NCI-H1417 (cell line): ENCODE results near the gene SORCS3.

ENCODE experiments used
- DNase-seq, 3 experiments: peaks; one replicate each; lab custom pipeline; 2025; lab: John Stamatoyannopoulos, UW

The SORCS3 gene

DNA sequence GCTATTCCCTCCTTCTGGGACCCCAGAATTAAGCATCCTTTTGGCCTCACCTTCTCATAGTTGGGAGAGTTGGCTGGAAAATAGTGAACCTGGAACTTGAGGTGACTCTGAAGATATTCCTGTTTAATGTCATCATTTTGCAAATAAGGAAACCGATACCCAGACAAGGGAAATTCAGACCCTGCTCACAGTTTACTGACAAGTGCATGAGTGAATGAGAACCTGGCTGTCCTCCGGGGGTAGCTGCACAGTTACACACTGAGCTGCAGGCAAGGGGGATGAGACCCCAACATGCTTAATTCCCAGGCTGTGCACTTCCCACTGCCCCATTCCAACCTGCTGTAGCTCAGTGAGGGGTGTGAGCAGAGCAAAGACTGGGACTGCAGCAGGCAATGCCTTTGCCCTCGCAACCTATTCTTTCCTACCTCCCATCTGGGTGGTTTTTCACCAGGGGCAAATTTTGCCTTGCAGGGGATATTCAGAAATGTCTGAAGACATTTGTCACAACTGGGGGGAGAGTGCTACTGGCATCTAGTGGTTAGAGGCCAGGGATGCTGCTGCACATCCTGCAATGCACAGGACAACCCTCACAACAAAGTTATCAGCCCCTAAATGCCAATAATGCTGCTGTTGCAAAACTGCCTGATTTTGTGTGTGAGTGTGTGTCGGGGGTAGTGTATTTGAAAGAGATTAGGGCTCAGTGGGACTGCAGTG, 136.2 kb downstream of the SORCS3 start:
- peak in 1 of 3 experiments; percentile 17 for DNase-seq

DNA sequence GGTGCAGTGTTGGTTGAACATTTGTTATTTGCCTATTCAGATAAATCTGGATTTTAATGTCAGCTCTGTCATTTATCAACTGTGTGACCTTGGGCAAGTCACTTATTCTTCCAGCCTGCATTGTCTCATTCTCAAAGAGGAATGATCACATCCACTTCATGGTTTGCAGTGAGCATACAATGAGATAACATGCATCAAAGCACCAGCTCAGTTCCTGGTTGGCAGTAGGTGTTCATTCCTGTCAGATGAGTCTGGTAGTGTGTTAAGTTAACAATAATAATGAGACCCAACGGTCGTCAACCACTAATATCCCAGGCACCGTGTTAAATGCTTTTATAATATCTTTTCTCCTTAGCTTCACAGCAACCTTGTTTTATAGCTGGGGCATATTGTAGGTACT, 137.3 kb downstream of the SORCS3 start:
- DNase-seq: no peak

- no peak for DNase-seq
These were observed 138.6 kb downstream of the SORCS3 start for GRCh38 chr10:104779701-104780100.

DNA sequence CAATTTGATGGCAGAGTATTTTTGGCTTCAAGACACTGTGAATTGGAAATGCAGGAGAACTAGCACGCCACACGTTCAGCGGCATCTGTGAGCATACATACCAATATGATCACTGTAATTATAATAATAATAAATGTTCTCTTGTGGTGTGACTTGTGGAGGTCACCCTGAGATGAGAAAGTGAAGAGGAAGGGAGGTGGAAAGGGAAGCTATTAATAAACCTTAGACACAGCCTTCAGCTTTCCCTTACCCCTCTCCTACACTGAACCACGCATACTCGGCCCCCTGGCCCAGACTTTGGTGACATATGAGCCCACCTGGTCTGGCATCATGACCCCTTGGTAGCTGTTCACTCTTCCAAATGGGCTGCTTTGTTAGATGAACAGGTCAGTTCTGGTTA, 139.1 kb downstream of the SORCS3 start:
- DNase-seq: no peak

DNA sequence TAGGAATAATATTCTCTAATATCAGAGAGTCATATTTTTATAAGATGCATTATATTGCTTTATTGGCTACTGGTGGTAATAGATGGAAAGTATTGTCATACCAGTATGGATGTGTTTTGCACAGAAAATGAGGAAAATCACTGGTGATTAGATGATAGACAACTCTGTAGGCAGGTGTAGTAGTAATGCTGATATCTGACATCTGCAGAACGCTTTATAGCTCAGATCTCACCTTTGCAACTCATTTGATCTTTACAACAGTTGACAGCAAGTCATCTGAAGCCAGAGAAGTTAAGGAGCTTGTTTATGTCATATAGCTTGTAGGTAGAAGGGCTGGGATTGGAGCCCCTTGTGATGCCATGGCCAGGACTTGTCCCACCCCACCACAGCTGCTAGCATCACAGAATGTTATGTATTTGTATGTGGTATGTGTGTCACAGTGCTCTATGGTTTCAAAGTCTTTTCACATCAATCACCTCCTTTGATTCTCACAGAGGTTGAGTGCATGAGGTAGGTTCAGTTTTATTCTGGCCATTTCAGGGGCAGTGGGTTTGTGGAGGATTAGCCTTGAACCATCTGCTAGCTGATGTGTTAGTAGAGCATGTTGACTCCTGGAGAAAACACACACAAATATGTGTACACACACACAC, 140.0 kb downstream of the SORCS3 start:
- DNase-seq: no peak

GRCh38 chr10:104784452-104784851, 143.4 kb downstream of the SORCS3 start:
- no peak for DNase-seq

GRCh38 chr10:104791471-104791870, 150.4 kb downstream of the SORCS3 start:
- no peak for DNase-seq

GRCh38 chr10:104795411-104795810, 154.3 kb downstream of the SORCS3 start:
- no peak for DNase-seq

DNA sequence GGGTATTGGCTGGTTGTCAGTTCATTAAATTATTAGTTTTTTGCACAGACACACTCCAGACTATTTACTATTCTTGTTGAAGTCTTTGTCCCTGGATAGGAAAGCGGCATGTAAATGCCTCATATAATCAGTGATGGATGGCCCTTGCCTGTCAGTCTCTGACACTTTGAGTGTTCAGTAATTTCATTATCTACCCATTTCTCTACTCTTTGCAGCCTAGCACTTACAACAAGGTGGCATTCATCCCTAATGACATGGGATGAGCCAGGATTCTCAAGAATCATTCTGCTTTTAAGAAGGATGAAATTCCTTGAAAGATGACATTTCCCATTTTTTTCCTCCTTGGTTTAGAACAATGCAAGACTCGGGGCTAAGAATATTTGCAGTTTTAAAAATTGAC, 155.7 kb downstream of the SORCS3 start:
- peak in 2 of 3 experiments; percentile 13 to 52 for DNase-seq

GRCh38 chr10:104802941-104803340, 161.9 kb downstream of the SORCS3 start:
- DNase-seq: no peak

DNA sequence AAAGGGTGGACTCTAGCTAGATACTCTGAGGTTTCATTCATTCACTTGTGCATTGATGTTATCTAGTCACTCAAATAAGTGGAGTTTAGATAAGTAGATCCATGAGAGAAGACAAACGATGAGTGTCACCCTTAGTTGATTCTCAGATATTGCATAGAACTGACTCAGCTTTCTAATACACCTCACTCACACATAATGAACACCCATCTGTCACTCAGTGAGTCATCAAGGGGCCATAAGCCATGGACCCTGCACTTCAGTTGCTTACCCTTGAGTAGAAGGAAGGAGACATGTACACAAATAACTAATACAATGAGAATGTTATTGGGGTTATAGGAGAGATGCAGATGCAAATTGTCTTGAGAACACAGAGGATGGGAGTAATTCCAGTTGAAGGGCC, 163.8 kb downstream of the SORCS3 start:
- DNase-seq: no peak

- no peak for DNase-seq
These were observed 165.7 kb downstream of the SORCS3 start for GRCh38 chr10:104806801-104807200.

DNA sequence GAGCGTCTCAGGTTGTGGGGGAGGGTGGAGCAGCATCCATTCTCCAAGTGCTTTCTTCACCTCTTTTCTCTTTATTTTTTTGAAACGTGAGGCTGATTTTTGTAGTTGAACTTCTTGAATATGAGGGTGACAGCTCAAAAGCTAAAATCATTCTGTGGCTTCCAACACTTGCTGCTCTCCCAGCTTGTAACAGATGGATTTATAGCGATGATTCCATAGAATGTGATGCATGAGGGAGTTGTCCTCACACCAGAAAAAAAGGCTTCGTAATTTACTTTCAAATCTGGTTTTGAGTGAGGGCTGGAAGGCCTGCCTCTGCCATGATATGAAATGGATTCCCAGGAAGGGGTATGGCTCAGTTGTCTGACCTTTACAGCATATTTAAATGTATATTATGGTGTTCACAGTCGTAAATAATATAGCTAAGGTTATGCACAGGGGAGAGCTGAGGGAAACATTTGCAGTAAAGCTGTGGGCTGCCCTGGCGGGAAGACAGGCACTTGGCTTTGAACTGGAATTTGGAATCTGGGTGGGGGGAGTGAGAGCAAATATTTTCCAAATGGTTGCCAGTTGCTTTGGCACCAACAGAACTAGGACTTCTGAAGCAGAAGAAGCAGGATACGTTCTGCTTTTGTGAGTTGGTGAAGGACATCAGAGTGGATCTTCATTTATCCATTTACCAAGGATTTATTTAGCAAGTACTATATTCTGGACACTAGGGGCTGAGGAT, 166.7 kb downstream of the SORCS3 start:
- no peak for DNase-seq

DNA sequence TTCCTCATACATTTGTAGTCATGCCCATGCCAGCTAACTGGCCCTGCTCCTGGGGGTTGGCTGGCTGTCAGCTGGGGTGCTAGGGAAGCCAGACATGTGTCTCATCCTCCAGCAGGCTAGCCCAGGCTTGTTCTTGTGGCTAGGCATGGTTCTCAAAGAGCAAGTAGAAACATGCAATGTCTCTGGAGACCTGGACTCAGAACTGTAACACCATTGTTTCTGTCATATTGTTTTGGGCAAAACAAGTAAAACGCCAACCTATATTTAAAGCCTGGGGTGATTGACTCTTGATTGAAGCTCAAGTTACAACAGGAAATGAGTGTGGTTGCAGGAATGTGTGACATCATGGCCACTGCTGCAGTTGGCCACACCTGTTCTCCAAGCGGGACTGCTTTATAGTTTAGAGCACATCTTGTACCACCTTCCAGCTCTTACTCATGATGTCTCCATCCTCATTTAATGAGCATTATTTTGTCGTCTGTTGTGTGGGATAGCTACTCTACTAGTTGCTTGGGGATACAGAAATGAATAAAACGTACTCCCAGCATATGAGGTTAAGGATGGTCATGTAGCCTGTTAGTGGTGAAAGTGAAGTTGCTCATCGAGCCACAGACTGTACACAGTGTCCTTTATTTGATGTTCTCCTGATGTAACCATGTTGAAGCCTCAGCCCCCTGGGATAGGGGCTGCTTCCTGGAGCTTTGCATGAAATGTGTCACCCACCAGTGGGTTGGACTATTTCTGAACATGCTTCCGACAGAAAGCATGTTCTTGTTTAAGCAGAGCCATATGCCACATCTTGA, 168.4 kb downstream of the SORCS3 start:
- DNase-seq: peak in 2 of 3 experiments; percentile 38 to 73

DNA sequence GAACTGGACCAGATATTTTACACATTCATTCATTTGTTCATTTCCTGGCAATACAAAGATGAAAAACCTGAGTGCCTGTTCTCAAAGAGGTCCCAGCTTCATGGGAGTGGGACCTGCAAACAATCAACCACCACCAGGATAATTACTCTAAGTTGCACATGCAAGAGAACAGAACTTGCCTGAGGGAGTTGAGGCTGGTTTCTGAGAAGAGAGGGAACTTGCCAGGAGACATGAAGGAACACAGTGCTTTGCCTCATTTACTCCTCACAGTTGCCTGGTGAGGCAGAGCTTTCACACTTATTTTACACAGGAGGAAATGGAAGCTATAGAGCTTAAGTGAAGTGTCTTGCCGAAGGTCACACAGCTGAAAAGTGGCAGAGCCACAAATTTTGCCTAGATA, 170.1 kb downstream of the SORCS3 start:
- no peak for DNase-seq

GRCh38 chr10:104816501-104816900, 175.4 kb downstream of the SORCS3 start:
- no peak for DNase-seq

DNA sequence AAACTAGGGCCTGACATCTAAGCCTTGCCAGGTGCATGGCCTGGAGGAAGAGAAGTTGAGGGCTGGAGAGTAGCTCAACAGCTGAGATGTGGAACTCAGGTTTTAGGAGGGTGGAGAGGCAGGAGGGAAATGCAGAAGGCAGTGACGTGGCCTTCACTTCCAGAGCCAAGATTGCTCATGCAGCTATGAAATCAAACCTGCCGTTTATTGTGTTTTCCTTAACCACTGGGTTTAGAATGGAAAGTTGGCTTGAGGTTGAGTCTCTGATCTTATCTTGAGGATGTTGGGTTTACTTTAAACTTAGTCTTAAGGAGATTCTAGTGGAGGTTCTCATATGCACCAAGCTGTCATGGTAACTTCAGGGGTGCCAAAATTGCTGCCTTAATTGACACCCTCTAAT, 178.6 kb downstream of the SORCS3 start:
- DNase-seq: no peak

DNA sequence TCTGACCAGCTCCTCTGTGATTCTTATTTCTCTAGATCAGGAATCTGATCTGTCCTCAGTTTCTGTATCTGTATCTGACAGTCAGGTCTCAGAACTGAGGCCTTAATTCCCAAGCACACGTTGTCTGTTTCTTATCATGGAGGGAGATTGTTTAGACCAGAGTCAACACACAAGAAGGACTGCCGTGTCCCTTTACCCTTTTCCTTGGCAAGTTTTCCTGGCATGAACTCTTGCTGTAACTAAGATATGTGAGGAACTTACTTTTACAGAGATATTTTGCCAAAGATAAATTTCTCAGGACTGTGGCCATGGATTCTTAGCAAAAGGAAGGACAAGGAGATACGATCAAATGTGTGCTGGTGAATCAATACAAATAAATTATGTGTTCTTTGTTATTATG, 181.0 kb downstream of the SORCS3 start:
- DNase-seq: no peak

GRCh38 chr10:104824380-104825006, 183.4 kb downstream of the SORCS3 start:
- DNase-seq: no peak

GRCh38 chr10:104831272-104831671, 190.2 kb downstream of the SORCS3 start:
- no peak for DNase-seq

- no peak for DNase-seq
These were observed 193.5 kb downstream of the SORCS3 start for GRCh38 chr10:104834580-104834979.

GRCh38 chr10:104835422-104835821, 194.3 kb downstream of the SORCS3 start:
- DNase-seq: peak in 2 of 3 experiments; percentile 33 to 72
